Neural cell (in vitro differentiated cells): ENCODE data around the gene NR2F6. TPM values are rescaled to one million over a fixed set of nuclear protein-coding genes. Genes with fewer than 3 reads are reported as not detected.

Source experiments
- H2AFZ ChIP-seq: fragments of 200-600, 300-800 bp; sonication (generic), shearing (Covaris generic); 2 replicates; pipeline ENCODE4 v1.6.0; 2014; ENCODE audit warnings: low read depth, mild to moderate bottlenecking, antibody characterized with exemption, low read length, moderate library complexity
- H3F3A ChIP-seq: fragments of 200-600 bp; shearing (Covaris generic); 2 replicates; pipeline ENCODE4 v1.6.1; 2016; ENCODE audit warnings: mild to moderate bottlenecking, moderate library complexity, mixed read lengths, antibody characterized with exemption, low read length; ENCODE audit not compliant: insufficient read depth, poor library complexity, severe bottlenecking
- H3K27ac ChIP-seq: fragments of 200-600, 300-800 bp; sonication (generic), shearing (Covaris generic); 2 replicates; pipeline ENCODE4 v1.5.1; 2014; ENCODE audit warnings: mild to moderate bottlenecking, low read length, moderate library complexity
- H3K27me3 ChIP-seq: fragments of 300-800, 200-600 bp; sonication (generic), shearing (Covaris generic); 2 replicates; pipeline ENCODE4 v1.6.0; 2014; ENCODE audit warnings: mild to moderate bottlenecking, low read depth, low read length, moderate library complexity; ENCODE audit not compliant: insufficient read depth
- H3K36me3 ChIP-seq: fragments of 300-800, 200-600 bp; sonication (generic), shearing (Covaris generic); 2 replicates; pipeline ENCODE4 v1.5.1; 2014; ENCODE audit warnings: mild to moderate bottlenecking, antibody characterized with exemption, low read length, moderate library complexity; ENCODE audit not compliant: insufficient read depth
- H3K4me2 ChIP-seq: fragments of 300-800, 200-600 bp; sonication (generic), shearing (Covaris generic); 2 replicates; pipeline ENCODE4 v1.6.0; 2014; ENCODE audit warnings: mild to moderate bottlenecking, low read length
- H3K4me3 ChIP-seq: fragments of 300-800, 200-600 bp; sonication (generic), shearing (Covaris generic); 2 replicates; pipeline ENCODE4 v1.5.1; 2014; ENCODE audit warnings: mild to moderate bottlenecking, low read length, moderate library complexity
- H3K79me2 ChIP-seq: fragments of 200-600 bp; shearing (Covaris generic); replicated peaks from 2 replicates; pipeline ENCODE4 v1.6.0; 2014; ENCODE audit warnings: mild to moderate bottlenecking, low read length, moderate library complexity; ENCODE audit not compliant: insufficient read depth
- H3K9ac ChIP-seq: fragments of 300-800, 200-600 bp; sonication (generic), shearing (Covaris generic); 2 replicates; pipeline ENCODE4 v1.6.1; 2016; ENCODE audit warnings: mild to moderate bottlenecking, low read length, mixed read lengths
- H3K9me2 ChIP-seq: fragments of 200-600 bp; shearing (Covaris generic); 2 replicates; pipeline ENCODE4 v1.6.1; 2016; ENCODE audit warnings: mild to moderate bottlenecking, low read length, mixed read lengths; ENCODE audit not compliant: insufficient read depth
- H3K9me3 ChIP-seq: fragments of 200-600, 300-800 bp; sonication (generic), shearing (Covaris generic); 2 replicates; pipeline ENCODE4 v1.6.1; 2016; ENCODE audit warnings: mild to moderate bottlenecking, mixed run types, low read length, moderate library complexity, mixed read lengths
- H4K20me1 ChIP-seq: fragments of 200-600 bp; shearing (Covaris generic); 2 replicates; pipeline ENCODE4 v1.6.1; 2016; ENCODE audit warnings: mild to moderate bottlenecking, mixed run types; ENCODE audit not compliant: insufficient read depth
- CTCF ChIP-seq: fragments of 450-650 bp; IDR thresholded peaks from 2 replicates; pipeline ENCODE4 v1.5.1; 2014; ENCODE audit warnings: antibody characterized with exemption, mild to moderate bottlenecking, moderate library complexity; ENCODE audit not compliant: poor library complexity, severe bottlenecking
- EP300 ChIP-seq: fragments of 450-650 bp; conservative IDR thresholded peaks from 2 replicates; pipeline ENCODE4 v1.6.1; 2014; ENCODE audit warnings: antibody characterized with exemption, mild to moderate bottlenecking, moderate library complexity; ENCODE audit not compliant: poor library complexity, severe bottlenecking
- EZH2 ChIP-seq: fragments of 200-600, 300-800 bp; shearing (Covaris generic), sonication (generic); IDR thresholded peaks from 2 replicates; pipeline ENCODE4 v1.6.1; 2014; ENCODE audit warnings: antibody characterized with exemption, low read length, borderline replicate concordance, mild to moderate bottlenecking; ENCODE audit not compliant: insufficient read depth, poor library complexity, severe bottlenecking
- MXI1 ChIP-seq: fragments of 450-650 bp; conservative IDR thresholded peaks from 2 replicates; pipeline ENCODE4 v1.6.1; 2014; ENCODE audit warnings: antibody characterized with exemption, mild to moderate bottlenecking; ENCODE audit not compliant: poor library complexity, severe bottlenecking
- POLR2AphosphoS5 ChIP-seq: IDR thresholded peaks from 2 replicates; pipeline ENCODE4 v1.6.1; 2012
- RAD21 ChIP-seq: fragments of 450-650 bp; conservative IDR thresholded peaks from 2 replicates; pipeline ENCODE4 v1.6.1; 2014; ENCODE audit warnings: antibody characterized with exemption, mild to moderate bottlenecking, moderate library complexity
- SMC3 ChIP-seq: fragments of 450-650 bp; conservative IDR thresholded peaks from 2 replicates; pipeline ENCODE4 v1.6.1; 2014; ENCODE audit warnings: antibody characterized with exemption, mild to moderate bottlenecking, moderate library complexity; ENCODE audit not compliant: poor library complexity
- TAF1 ChIP-seq: IDR thresholded peaks from 2 replicates; pipeline ENCODE4 v1.6.1; 2012; ENCODE audit warnings: low read depth
- polyA minus RNA-seq: library from RNA; depleted of rRNA, polyadenylated mRNA; stranded (reverse); fragments of >200 nt; gene quantifications from 2 replicates; pipeline ENCODE4 v1.2.3, GENCODE V29; 2014
- polyA plus RNA-seq: library from polyadenylated mRNA; depleted of rRNA; stranded (reverse); fragments of >200 nt; gene quantifications from 2 replicates; pipeline ENCODE4 v1.2.3, GENCODE V29; 2014
- TF ChIP-seq, protein P1 (sequence below): IDR thresholded peaks from 2 replicates; pipeline ENCODE4 v1.6.1; 2012; ENCODE audit warnings: borderline replicate concordance

The NR2F6 gene
- polyA plus RNA-seq (26.9 and 30.0 TPM in 2 replicates), polyA minus RNA-seq (24.0 and 29.7 TPM in 2 replicates)

GRCh38 chr19:17245535-17245984 is at the start of gene NR2F6:
NR2F6 (minus strand) TSS chr19:17245919; CDS start chr19:17245220, 699 bp downstream.
- peak within 1 kb of the TSS; percentile 64 for H3K27ac ChIP-seq
- peaks cover 13% of the 10 kb centered on the region for H3K79me2 ChIP-seq
- H3K27me3 ChIP-seq: no peaks in the 10 kb centered on the region
- no peaks in the 10 kb centered on the region for H4K20me1 ChIP-seq
- TF ChIP-seq MXI1 (no peak), EP300 (no peak), CTCF (no peak), SMC3 (no peak), EZH2 (no peak), RAD21 (no peak), TAF1 (no peak), POLR2AphosphoS5 (no peak)
- TF ChIP-seq, protein P1, sequence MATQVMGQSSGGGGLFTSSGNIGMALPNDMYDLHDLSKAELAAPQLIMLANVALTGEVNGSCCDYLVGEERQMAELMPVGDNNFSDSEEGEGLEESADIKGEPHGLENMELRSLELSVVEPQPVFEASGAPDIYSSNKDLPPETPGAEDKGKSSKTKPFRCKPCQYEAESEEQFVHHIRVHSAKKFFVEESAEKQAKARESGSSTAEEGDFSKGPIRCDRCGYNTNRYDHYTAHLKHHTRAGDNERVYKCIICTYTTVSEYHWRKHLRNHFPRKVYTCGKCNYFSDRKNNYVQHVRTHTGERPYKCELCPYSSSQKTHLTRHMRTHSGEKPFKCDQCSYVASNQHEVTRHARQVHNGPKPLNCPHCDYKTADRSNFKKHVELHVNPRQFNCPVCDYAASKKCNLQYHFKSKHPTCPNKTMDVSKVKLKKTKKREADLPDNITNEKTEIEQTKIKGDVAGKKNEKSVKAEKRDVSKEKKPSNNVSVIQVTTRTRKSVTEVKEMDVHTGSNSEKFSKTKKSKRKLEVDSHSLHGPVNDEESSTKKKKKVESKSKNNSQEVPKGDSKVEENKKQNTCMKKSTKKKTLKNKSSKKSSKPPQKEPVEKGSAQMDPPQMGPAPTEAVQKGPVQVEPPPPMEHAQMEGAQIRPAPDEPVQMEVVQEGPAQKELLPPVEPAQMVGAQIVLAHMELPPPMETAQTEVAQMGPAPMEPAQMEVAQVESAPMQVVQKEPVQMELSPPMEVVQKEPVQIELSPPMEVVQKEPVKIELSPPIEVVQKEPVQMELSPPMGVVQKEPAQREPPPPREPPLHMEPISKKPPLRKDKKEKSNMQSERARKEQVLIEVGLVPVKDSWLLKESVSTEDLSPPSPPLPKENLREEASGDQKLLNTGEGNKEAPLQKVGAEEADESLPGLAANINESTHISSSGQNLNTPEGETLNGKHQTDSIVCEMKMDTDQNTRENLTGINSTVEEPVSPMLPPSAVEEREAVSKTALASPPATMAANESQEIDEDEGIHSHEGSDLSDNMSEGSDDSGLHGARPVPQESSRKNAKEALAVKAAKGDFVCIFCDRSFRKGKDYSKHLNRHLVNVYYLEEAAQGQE: no peak
- no peaks in the 10 kb centered on the region for H3K36me3 ChIP-seq
- H3K4me3 ChIP-seq: peak within 1 kb of the TSS; percentile 73
- no peaks in the 10 kb centered on the region for H3F3A ChIP-seq
- H3K4me2 ChIP-seq: peak within 1 kb of the TSS; percentile 68
- no peaks in the 10 kb centered on the region for H3K9me3 ChIP-seq
- no peaks in the 10 kb centered on the region for H3K9me2 ChIP-seq
- peak within 1 kb of the TSS; percentile 89 for H3K9ac ChIP-seq
- peak within 1 kb of the TSS; percentile 62 for H2AFZ ChIP-seq

GRCh38 chr19:17294051-17294891 is 48.6 kb upstream of the NR2F6 start:
- Histone ChIP-seq H3K4me2 (no peak overlapping the region), H3F3A (no peaks in the 10 kb centered on the region), H3K27ac (no peak overlapping the region)

More at GRCh38 chr19:17294051-17294891, 48.6 kb upstream of the NR2F6 start:
- Histone ChIP-seq H3K36me3 (peaks cover 6% of the 10 kb centered on the region), H3K4me3 (no peak overlapping the region), H4K20me1 (no peaks in the 10 kb centered on the region), H2AFZ (no peak overlapping the region), H3K9me3 (peaks cover 5% of the 10 kb centered on the region), H3K79me2 (no peaks in the 10 kb centered on the region), H3K27me3 (no peaks in the 10 kb centered on the region), H3K9me2 (no peaks in the 10 kb centered on the region), H3K9ac (no peak overlapping the region)
- TF ChIP-seq, protein P1: no peak
- no peak for TF ChIP-seq EZH2
